Loucy (cell line): Measurements from ENCODE around the gene SMG6.

Source experiments
- H2AFZ ChIP-seq: fragments of 200-600 bp; sonication (generic); 2 replicates; pipeline ENCODE4 v1.6.0; 2016; ENCODE audit warnings: antibody characterized with exemption, mild to moderate bottlenecking, low read length, moderate library complexity
- H3F3A ChIP-seq: fragments of 200-600 bp; 2 replicates; pipeline ENCODE4 v1.6.0; 2016; ENCODE audit warnings: antibody characterized with exemption, low read depth, mild to moderate bottlenecking
- H3K27me3 ChIP-seq: fragments of 200-600 bp; sonication (generic); 2 replicates; pipeline ENCODE4 v1.6.1; 2014; ENCODE audit warnings: low read length, mild to moderate bottlenecking; ENCODE audit not compliant: insufficient read depth, poor library complexity, severe bottlenecking
- H3K36me3 ChIP-seq: fragments of 200-600 bp; sonication (generic); 2 replicates; pipeline ENCODE4 v1.6.1; 2016; ENCODE audit warnings: low read length; ENCODE audit not compliant: insufficient read depth
- H3K4me1 ChIP-seq: fragments of 200-600 bp; sonication (generic); 2 replicates; pipeline ENCODE4 v1.5.1; 2014; ENCODE audit warnings: low read length, mild to moderate bottlenecking; ENCODE audit not compliant: insufficient read depth, poor library complexity, severe bottlenecking
- H3K4me2 ChIP-seq: fragments of 200-600 bp; sonication (generic); 2 replicates; pipeline ENCODE4 v1.6.0; 2014; ENCODE audit warnings: antibody characterized with exemption, low read length, low read depth, mild to moderate bottlenecking; ENCODE audit not compliant: poor library complexity, severe bottlenecking
- H3K4me3 ChIP-seq: fragments of 200-600 bp; sonication (generic); 2 replicates; pipeline ENCODE4 v1.5.1; 2014; ENCODE audit warnings: low read length, mild to moderate bottlenecking, mixed read lengths; ENCODE audit not compliant: poor library complexity, severe bottlenecking
- H3K79me2 ChIP-seq: fragments of 200-600 bp; sonication (generic); 2 replicates; pipeline ENCODE4 v1.6.1; 2014; ENCODE audit warnings: low read length; ENCODE audit not compliant: insufficient read depth
- H3K9ac ChIP-seq: fragments of 200-600 bp; sonication (generic); 2 replicates; pipeline ENCODE4 v1.6.0; 2014; ENCODE audit warnings: mild to moderate bottlenecking, low read depth, low read length, moderate library complexity; ENCODE audit not compliant: poor library complexity, severe bottlenecking
- H3K9me2 ChIP-seq: fragments of 200-600 bp; sonication (generic); replicated peaks from 2 replicates; pipeline ENCODE4 v1.6.1; 2016; ENCODE audit warnings: low read depth, low read length, mixed read lengths
- H3K9me3 ChIP-seq: fragments of 200-600 bp; sonication (generic); 2 replicates; pipeline ENCODE4 v1.6.1; 2014; ENCODE audit warnings: mild to moderate bottlenecking, antibody characterized with exemption, low read length, low read depth; ENCODE audit not compliant: insufficient read depth
- H4K20me1 ChIP-seq: fragments of 200-600 bp; sonication (generic); 2 replicates; pipeline ENCODE4 v1.6.0; 2014; ENCODE audit warnings: antibody characterized with exemption, low read length, mild to moderate bottlenecking; ENCODE audit not compliant: insufficient read depth, poor library complexity, severe bottlenecking
- CTCF ChIP-seq: fragments of 200-600 bp; sonication (generic); conservative IDR thresholded peaks from 2 replicates; pipeline ENCODE4 v1.5.1; 2014; ENCODE audit warnings: mild to moderate bottlenecking, antibody characterized with exemption, low read length
- EZH2phosphoT487 ChIP-seq: fragments of 200-600 bp; IDR thresholded peaks from 2 replicates; pipeline ENCODE4 v1.6.1; 2018; ENCODE audit warnings: antibody characterized with exemption, mild to moderate bottlenecking, moderate library complexity, borderline replicate concordance

Gene SMG6

GRCh38 chr17:2336215-2336851 is 32.7 kb upstream of the SMG6 start, which contains the start of gene TSR1:
Gene TSR1 (minus strand): TSS chr17:2336457. CDS start chr17:2336427, 30 bp downstream.
- Histone ChIP-seq H3K79me2 (peaks cover 66% of the 10 kb centered on the region), H2AFZ (peak within 1 kb of the TSS; percentile 71), H3K27me3 (no peaks in the 10 kb centered on the region), H4K20me1 (peaks cover 39% of the 10 kb centered on the region), H3K4me3 (peak within 1 kb of the TSS; percentile 94), H3K4me2 (peak within 1 kb of the TSS; percentile 96), H3F3A (no peaks in the 10 kb centered on the region), H3K9me2 (no peaks in the 10 kb centered on the region), H3K9ac (peak within 1 kb of the TSS; percentile 92), H3K36me3 (peaks cover 29% of the 10 kb centered on the region; the same call in 1 of the 2 replicates), H3K4me1 (peaks cover 25% of the 10 kb centered on the region), H3K9me3 (no peaks in the 10 kb centered on the region)
- TF ChIP-seq EZH2phosphoT487 (no peak), CTCF (peak; percentile 30)

GRCh38 chr17:2335726-2336214 is 32.2 kb upstream of the SMG6 start:
- Histone ChIP-seq H3K9ac (peak overlapping the region; percentile 92), H3K9me3 (no peaks in the 10 kb centered on the region), H3K9me2 (no peaks in the 10 kb centered on the region), H3K27me3 (no peaks in the 10 kb centered on the region), H3K79me2 (peaks cover 69% of the 10 kb centered on the region), H4K20me1 (peaks cover 39% of the 10 kb centered on the region), H3K4me1 (peaks cover 25% of the 10 kb centered on the region), H3K4me2 (peak overlapping the region; percentile 96), H3K36me3 (peaks cover 35% of the 10 kb centered on the region; the same call in 1 of the 2 replicates), H3F3A (no peaks in the 10 kb centered on the region), H3K4me3 (peak overlapping the region; percentile 94), H2AFZ (peak overlapping the region; percentile 71)
- TF ChIP-seq EZH2phosphoT487 (no peak), CTCF (no peak)

GRCh38 chr17:2331303-2331702 is 27.7 kb upstream of the SMG6 start:
- Histone ChIP-seq H3K9me2 (no peaks in the 10 kb centered on the region), H3K9me3 (no peaks in the 10 kb centered on the region), H3K79me2 (peaks cover 57% of the 10 kb centered on the region), H3K9ac (no peak overlapping the region), H3K4me2 (no peak overlapping the region), H4K20me1 (peaks cover 35% of the 10 kb centered on the region), H3K27me3 (no peaks in the 10 kb centered on the region), H3K4me3 (no peak overlapping the region), H3K4me1 (peaks cover 19% of the 10 kb centered on the region), H3K36me3 (peaks cover 66% of the 10 kb centered on the region), H2AFZ (no peak overlapping the region), H3F3A (no peaks in the 10 kb centered on the region)
- TF ChIP-seq EZH2phosphoT487 (no peak), CTCF (no peak)
